Motor neuron (in vitro differentiated cells): ENCODE results near the gene ST6GAL2. TPM values are rescaled to one million over a fixed set of nuclear protein-coding genes. Genes with fewer than 3 reads are reported as not detected.

ENCODE experiments used
- ATAC-seq, 8 experiments: fragments of 200-7000 bp; cut with Tn5 transposase; replicated peaks in 6 of 8; 2 replicates each; pipeline ENCODE4 v1.8.0; 2021; ENCODE audit warnings: mild to moderate bottlenecking in 8 of 8, moderate library complexity in 8 of 8
- H3K27ac ChIP-seq, 2 donors: fragments of 250-450 bp; sonication (Bioruptor Pico); 2 replicates each; pipeline ENCODE4 v1.9.0; 2021; ENCODE audit warnings: antibody characterized with exemption in 2 of 2, mild to moderate bottlenecking in 2 of 2, moderate library complexity in 1 of 2
- H3K4me1 ChIP-seq, 2 donors: fragments of 250-450 bp; sonication (Bioruptor Pico); replicated peaks in 1 of 2; 2 replicates each; pipeline ENCODE4 v1.6.1; 2021; ENCODE audit warnings: antibody characterized with exemption in 2 of 2, mild to moderate bottlenecking in 2 of 2, moderate library complexity in 1 of 2
- H3K4me3 ChIP-seq, 5 donors: fragments of 250-450 bp; sonication (Bioruptor Pico); 2 replicates each; pipeline ENCODE4 v1.9.0; 2021; ENCODE audit warnings: antibody characterized with exemption in 5 of 5, mild to moderate bottlenecking in 5 of 5, moderate library complexity in 4 of 5
- WGBS, 10 experiments: fragments of 450-650 bp; shearing (Covaris generic); methylation state at CpG; one replicate each; pipeline ENCODE4 v1.0.0; 2022; 5-methylcytosine and 5-hydroxymethylcytosine counted together
- in situ Hi-C, 9 experiments: fragments of 400-800 bp; cut with MboI; loops; one replicate each; pipeline ENCODE4 v1.15.0; 2021; ENCODE audit warnings: low sequenced_read_pairs in 9 of 9, low pct_unique_long_range_greater_than_20kb in 2 of 9; ENCODE audit not compliant: unreplicated experiment in 9 of 9
- total RNA-seq, 8 experiments: library from RNA; unstranded; fragments of 300-600 nt; gene quantifications; 2 replicates each; pipeline versions ENCODE4 v1.2.3 to v1.2.4, GENCODE V29; 2022

ST6GAL2 gene, protein sequence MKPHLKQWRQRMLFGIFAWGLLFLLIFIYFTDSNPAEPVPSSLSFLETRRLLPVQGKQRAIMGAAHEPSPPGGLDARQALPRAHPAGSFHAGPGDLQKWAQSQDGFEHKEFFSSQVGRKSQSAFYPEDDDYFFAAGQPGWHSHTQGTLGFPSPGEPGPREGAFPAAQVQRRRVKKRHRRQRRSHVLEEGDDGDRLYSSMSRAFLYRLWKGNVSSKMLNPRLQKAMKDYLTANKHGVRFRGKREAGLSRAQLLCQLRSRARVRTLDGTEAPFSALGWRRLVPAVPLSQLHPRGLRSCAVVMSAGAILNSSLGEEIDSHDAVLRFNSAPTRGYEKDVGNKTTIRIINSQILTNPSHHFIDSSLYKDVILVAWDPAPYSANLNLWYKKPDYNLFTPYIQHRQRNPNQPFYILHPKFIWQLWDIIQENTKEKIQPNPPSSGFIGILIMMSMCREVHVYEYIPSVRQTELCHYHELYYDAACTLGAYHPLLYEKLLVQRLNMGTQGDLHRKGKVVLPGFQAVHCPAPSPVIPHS
- 10 to 100 TPM in 4 of 8 experiments, 1 to 10 TPM in 1, under 1 TPM in 3; 0.10 to 11.6 (median 8.9) TPM for total RNA-seq

DNA sequence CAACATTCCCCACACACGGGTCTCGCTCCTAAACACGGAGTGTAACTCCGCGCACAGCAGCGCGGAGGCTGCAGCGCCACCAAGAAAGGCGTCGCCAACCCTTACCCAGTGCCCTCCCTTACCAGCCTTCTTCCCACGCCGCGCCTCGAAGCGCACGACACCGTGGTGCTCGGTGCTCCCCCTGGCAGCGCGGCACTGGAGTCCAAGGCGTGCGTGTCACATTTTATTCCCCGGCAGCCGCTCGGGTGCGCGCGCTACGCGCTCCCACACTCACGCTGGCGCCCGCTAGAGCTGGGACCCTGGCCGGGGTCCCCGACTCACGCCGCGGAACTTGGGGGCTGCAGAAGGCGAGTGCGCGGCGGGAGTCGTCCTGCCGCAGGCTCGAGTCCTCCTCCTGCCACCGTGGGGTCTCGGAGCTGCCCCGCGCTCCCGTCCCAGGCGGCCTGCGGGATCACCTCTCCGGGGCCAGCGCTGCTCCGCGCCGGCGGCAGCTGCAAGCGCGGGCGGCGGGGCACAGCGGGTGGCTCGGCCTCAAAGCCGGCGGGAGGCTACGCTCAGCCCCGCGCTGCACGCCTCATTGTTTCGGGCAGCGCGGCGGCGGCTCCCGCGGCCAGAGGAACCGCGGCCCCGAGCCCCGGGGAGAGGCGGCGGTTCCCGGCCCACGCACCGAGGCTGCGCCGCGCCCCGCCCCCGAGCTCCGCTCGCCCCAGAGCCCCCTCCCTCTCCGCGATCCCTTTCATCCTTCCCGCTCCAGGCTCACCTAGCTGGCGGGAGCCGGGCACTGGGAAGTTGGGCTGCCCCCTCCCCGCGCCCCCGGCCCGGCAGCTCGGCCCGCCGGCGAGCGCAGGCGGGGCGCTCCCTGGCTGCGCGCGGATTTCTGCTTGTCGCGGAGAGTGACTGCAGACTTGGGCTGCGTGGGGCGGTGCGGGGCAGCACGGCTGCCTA lies at the start of gene ST6GAL2:
Gene ST6GAL2, minus strand, starts transcription at position 197 of the 945 bp plus-strand sequence. CDS start 42,190 bp downstream, outside the sequence.
- in situ Hi-C loops: no loop called here
- peak within 1 kb of the TSS; percentile 55 to 76 (median 61) for H3K4me3 ChIP-seq
- H3K4me1 ChIP-seq: peaks cover 4 to 5% of the 10 kb centered on the region in 2 donors
- ATAC-seq: peak; percentile 60 to 80 (median 72)
- WGBS, 10 experiments: 0 to 13% (median 1%) methylated on average over 1 to 34 of the region's 118 CpGs; no CpG with 5 or more reads in 4 of the 10 experiments
- H3K27ac ChIP-seq: peak within 1 kb of the TSS; percentile 63 to 76

DNA sequence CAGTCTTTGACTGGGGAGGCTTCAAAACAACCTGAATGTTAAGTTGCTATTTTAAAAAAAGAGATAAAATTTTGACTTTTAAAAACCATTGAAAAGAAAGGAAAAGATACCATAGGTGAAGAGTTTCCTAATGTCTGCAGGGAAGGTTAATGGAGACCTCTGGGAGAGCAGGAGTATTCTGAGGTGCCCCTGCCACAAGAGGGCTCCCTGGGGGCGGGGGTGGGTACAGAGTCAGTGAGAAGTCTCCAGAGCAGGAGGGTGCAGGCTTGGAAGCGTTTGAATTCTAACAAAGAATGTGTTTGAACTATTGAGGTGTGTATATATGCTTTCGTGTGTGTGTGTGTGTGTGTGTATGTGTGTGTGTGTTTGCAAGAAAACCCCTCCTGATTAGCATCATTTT lies 46.7 kb upstream of the ST6GAL2 start:
- Histone ChIP-seq H3K4me3 (no peak overlapping the region), H3K27ac (no peak overlapping the region), H3K4me1 (no peaks in the 10 kb centered on the region)
- in situ Hi-C loops: no loop called here
- no peak for ATAC-seq
- 17 to 90% (median 65%) methylated on average over 1 to 2 of the region's 3 CpGs; no CpG with 5 or more reads in 4 of the 10 experiments for WGBS, 10 experiments

DNA sequence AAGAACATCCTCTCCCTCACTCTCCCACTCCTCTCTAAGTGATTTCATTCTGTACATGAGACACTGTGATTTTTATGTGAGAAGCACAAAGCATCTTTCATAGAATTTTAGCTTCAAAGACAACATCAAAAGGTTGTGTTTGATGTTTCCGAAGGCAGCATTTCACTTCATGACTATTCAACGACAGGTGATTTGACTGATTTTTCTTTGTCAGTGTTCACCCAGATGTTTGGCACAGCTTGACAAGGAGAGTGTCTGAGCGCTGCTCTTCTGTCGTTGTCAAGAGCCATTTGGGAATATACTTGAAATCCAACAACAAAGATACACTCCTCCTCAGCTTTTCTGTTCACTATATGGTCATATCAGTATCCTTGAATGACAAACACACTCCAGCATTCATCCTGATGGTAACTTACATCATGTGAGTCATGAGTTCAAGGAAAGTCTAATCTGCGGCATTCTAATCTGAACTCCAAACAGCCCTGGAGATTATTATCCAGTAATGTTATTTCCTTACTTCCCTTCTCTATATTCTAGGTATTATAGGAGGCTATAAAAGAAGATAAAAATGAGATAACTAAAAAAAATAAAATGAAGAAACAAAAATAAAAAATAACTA lies 45.9 kb upstream of the ST6GAL2 start:
- H3K27ac ChIP-seq: no peak overlapping the region
- no peak for ATAC-seq
- WGBS, 10 experiments: 27 to 100% (median 87%) methylated on average over 1 to 5 of the region's 5 CpGs
- in situ Hi-C loops: no loop called here
- H3K4me3 ChIP-seq: no peak overlapping the region
- no peaks in the 10 kb centered on the region for H3K4me1 ChIP-seq

DNA sequence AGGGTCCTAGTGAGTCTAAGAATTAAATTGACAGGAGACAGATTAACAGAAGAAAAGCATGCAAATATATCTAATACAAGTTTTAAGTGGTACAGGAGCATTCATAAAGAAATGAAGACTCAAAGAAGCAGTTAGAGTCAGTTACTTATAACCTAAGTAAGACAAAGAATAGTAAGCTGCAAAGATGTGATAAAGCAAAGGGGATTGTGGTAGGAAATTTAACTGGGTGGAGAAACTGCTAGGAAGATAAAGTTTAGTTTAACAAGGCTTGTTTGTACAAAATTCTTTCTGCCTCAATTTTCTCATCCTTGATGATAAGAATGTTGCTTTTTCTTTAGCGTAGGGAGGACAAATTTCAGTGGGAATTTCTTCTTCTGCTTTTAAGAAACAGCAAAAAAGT lies 35.5 kb upstream of the ST6GAL2 start:
- no peak overlapping the region for H3K27ac ChIP-seq
- H3K4me1 ChIP-seq: no peaks in the 10 kb centered on the region
- in situ Hi-C loops: no loop called here
- WGBS, 10 experiments: 0 to 100% (median 61%) methylated on average over 1 of the region's 1 CpG; no CpG with 5 or more reads in 2 of the 10 experiments
- no peak overlapping the region for H3K4me3 ChIP-seq
- ATAC-seq: no peak

DNA sequence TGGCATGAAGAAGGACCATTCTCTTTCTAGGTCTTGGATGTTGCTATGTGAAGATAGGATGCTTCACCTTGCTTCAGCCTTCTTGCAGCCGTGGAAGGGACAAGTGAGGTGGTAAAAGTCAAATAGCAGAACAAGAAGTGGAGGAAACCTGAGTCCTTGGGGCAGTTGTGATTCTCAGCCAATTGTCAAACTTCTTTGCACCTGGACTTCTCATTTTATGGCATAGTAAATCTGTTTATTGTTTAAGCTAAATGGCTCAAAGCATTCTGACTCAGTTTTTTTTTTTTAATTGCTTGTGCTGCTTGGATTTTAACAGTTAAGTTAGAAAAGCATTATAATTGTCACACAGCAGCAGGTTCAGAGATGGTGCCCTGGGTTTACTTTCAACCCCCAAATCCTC lies 33.0 kb upstream of the ST6GAL2 start:
- no peak overlapping the region for H3K4me3 ChIP-seq
- in situ Hi-C loops: no loop called here

DNA sequence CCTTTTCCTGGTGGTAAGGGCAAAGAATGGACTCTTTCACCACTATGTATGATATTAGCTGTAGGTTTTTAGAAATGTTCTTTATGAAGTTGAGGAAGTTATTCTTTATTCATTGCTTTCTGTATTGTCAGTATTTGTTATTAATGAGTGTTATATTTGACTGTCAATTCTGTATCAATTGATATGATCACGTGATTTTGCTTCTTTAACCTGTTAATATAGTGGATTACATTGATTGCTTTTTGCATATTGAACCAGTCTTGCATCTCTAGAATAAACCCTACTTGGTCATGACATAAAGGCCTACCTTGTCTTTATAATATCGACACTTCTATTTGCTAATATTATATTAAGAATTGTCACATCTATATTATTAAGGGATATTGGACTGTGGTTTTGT lies 18.3 kb upstream of the ST6GAL2 start:
- Histone ChIP-seq H3K4me1 (no peaks in the 10 kb centered on the region), H3K27ac (no peak overlapping the region), H3K4me3 (no peak overlapping the region)
- no peak for ATAC-seq
- in situ Hi-C loops: no loop called here
- WGBS, 10 experiments: 15 to 100% (median 84%) methylated on average over 1 to 2 of the region's 2 CpGs; no CpG with 5 or more reads in 1 of the 10 experiments

More for the DNA sequence above, 33.0 kb upstream of the ST6GAL2 start:
- Histone ChIP-seq H3K27ac (no peak overlapping the region), H3K4me1 (no peaks in the 10 kb centered on the region)
- WGBS, 10 experiments: 0 to 86% (median 45%) methylated on average over 1 of the region's 1 CpG; no CpG with 5 or more reads in 2 of the 10 experiments
- no peak for ATAC-seq

DNA sequence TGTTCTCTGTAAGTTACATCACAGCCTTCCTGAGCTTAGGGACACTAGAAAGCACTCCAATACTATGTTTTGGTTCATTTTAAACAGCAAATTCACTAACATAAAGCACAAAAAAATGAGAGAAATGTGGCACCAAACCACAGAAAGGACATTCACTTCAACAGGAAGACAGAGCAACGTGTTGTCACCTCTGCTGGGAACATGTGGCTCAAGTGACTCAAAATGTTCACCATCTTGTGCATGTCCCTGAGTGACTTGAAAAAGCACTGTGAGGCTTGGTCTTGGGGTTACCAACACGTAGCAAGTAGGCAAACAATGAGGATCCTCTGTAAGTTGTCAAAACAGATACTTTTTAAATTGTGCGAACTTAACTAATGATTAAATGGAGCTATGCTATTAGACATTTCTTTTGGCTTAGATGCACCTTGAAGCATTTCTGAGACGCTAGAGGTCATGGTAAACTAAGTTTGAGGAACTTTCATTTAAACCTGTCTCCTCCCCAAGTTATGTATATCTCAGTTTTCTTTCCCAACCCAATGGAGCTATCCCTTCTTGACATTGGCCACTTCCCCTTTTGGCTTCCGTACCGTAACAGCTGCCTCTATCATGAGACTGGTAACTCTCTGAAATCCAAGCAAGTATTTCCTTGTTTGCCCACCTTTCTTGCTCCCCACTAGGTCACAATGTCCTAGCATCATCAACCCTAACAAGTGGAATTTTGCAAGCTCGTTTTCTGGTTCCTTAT lies 14.0 kb upstream of the ST6GAL2 start:
- Histone ChIP-seq H3K4me3 (no peak overlapping the region), H3K4me1 (no peaks in the 10 kb centered on the region), H3K27ac (no peak overlapping the region)
- in situ Hi-C loops: no loop called here
- ATAC-seq: no peak
- WGBS, 10 experiments: 0 to 89% (median 67%) methylated on average over 1 to 7 of the region's 7 CpGs; no CpG with 5 or more reads in 1 of the 10 experiments

DNA sequence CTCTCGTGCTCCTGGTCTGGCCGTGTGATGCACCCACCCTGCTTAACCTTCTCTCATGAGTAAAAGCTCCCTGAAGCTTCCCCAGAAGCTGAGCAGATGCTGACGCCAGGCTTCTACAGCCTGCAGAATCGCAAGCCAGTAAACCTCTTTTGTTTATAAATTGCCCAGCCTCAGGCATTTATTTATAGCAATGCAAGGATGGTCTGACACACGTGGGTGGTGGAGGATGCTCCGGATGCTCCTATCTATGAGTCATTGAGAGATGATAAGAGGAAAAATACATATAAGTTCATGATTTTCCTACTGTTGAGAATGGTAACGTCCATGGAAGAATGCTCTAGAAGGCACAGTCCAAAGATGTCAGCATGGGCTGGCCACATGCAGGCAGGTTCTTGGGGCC lies 8.6 kb upstream of the ST6GAL2 start:
- 29 to 94% (median 83%) methylated on average over 2 to 4 of the region's 7 CpGs; no CpG with 5 or more reads in 3 of the 10 experiments for WGBS, 10 experiments
- no peak overlapping the region for H3K4me3 ChIP-seq
- no peak for ATAC-seq
- in situ Hi-C loops: no loop called here
- H3K4me1 ChIP-seq: no peaks in the 10 kb centered on the region
- no peak overlapping the region for H3K27ac ChIP-seq

DNA sequence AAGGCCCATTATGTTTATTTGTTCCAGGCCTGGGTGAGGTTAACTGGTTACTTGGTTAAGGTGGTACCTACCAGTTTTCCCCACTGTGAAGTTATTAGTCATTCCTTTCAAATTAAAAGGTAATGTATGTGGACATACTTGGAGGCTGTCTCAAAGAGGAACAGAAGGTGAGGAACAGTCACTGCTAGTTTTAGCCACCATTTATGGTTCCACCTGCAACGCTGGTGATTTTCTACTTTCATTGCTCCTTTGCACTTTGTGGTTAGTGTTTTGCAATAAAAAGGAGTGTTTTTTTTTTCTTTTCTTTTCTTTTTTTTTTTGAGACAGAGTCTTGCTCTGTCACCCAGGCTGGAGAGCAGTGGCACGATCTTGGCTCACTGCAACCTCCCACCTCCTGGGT lies 6.1 kb upstream of the ST6GAL2 start:
- no peak for ATAC-seq
- no peaks in the 10 kb centered on the region for H3K4me1 ChIP-seq
- no peak overlapping the region for H3K4me3 ChIP-seq
- 67 to 100% (median 88%) methylated on average over 1 to 2 of the region's 2 CpGs; no CpG with 5 or more reads in 3 of the 10 experiments for WGBS, 10 experiments
- in situ Hi-C loops: no loop called here
- H3K27ac ChIP-seq: no peak overlapping the region

DNA sequence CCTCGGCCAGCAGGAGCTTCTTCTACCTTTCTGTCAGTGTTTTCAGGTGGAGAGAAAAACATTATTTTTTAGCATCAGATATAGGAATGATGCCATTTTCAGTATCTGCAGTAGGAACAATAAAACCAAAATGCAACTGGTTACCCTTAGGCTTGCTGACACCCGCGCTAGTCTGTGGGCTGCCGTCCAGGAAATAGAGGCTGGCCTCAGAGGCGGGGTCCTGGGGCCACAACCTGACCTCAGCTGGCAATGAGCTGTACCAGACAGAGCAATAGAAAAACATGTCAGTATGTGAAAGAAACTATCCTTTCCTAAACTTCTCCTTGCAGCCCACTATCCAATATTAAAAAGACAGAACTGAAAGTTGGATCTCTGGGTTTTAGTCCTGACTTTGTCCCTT lies 4.6 kb upstream of the ST6GAL2 start:
- WGBS, 10 experiments: 24 to 63% (median 41%) methylated on average over 1 to 5 of the region's 5 CpGs; no CpG with 5 or more reads in 3 of the 10 experiments
- in situ Hi-C loops: no loop called here
- no peak overlapping the region for H3K27ac ChIP-seq
- ATAC-seq: no peak
- H3K4me3 ChIP-seq: no peak overlapping the region
- no peaks in the 10 kb centered on the region for H3K4me1 ChIP-seq

DNA sequence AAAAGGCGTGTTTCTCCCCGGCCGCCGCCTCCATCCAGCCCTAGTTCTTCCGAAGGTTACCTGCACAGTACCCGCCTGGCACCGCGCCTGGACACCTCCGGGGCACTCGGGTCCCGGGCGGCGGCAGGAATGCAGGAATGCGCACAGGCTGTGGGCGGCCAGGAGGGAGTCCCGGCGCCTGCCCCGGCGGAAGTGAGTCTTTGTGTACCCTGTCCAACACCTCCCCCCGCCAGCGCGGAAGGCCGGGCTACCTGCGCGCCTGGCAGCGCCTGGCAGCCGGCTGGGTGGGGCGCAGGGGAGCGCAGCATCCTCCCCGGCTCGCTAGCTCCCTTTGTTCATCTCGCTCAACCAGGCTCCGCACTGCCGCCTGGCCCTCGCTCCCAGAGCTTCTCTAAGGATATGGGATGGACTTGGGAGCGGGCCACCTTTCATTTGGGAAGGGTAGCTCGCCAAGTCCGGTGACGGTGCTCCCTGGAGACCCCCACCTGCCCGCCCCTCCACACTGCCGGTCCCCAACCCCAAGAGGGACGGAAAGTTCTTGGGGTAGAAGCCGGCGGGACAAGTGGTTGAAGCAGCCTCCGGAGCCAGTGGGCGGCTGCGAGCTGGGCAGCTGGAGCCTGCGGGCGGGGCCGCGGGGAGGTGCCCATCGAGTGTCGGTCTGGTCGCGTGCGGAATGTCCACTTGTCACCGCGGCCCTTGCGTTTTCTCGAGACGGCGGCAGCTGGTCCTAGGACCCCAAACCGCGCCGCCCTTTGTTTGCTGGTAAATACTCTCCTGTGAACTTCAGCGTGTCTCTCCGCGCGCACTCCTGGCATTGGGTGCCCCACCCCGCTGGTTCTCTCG lies 1.2 kb upstream of the ST6GAL2 start:
- H3K4me1 ChIP-seq: peaks cover 4 to 5% of the 10 kb centered on the region in 2 donors
- WGBS, 10 experiments: 0 to 8% (median 0%) methylated on average over 1 to 10 of the region's 71 CpGs; no CpG with 5 or more reads in 5 of the 10 experiments
- in situ Hi-C loops: no loop called here
- peak overlapping the region; percentile 63 to 76 for H3K27ac ChIP-seq
- ATAC-seq: peak; percentile 51 to 77 (median 60)
- H3K4me3 ChIP-seq: peak overlapping the region; percentile 55 to 76 (median 61)
